Stimulated activated CD8-positive, alpha-beta memory T cell treated with anti-CD3 and anti-CD28 coated beads, Interleukin-4, amount 100 ng/mL, for 48 hours (primary cell): Measurements from ENCODE around the gene ZNF526.

Experiments used
- DNase-seq: peaks from one replicate; pipeline ENCODE4 v3.0.0-alpha.2; 2020

The ZNF526 gene

GRCh38 chr19:42268142-42268703 is 48.1 kb downstream of the ZNF526 start:
- DNase-seq: peak; percentile 97

- peak; percentile 99 for DNase-seq
These were observed 48.8 kb downstream of the ZNF526 start, which contains the start of gene CIC for GRCh38 chr19:42268704-42269477. Gene CIC, plus strand, starts transcription at chr19:42269252. Its CDS starts 2,532 bp downstream, at chr19:42271784.

GRCh38 chr19:42269478-42270345 is 49.6 kb downstream of the ZNF526 start:
- DNase-seq: no peak

GRCh38 chr19:42270346-42271044 is 50.4 kb downstream of the ZNF526 start:
- peak; percentile 76 for DNase-seq

- no peak for DNase-seq
These were observed 50.9 kb downstream of the ZNF526 start for GRCh38 chr19:42271045-42271419.

GRCh38 chr19:42271861-42272534 is 51.9 kb downstream of the ZNF526 start:
- no peak for DNase-seq

- no peak for DNase-seq
These were observed 52.4 kb downstream of the ZNF526 start for GRCh38 chr19:42272535-42272897.

- no peak for DNase-seq
These were observed 52.9 kb downstream of the ZNF526 start for GRCh38 chr19:42272989-42273406.

GRCh38 chr19:42273407-42274064 is 53.4 kb downstream of the ZNF526 start:
- DNase-seq: no peak

GRCh38 chr19:42274065-42274682 is 54.1 kb downstream of the ZNF526 start:
- DNase-seq: no peak

- DNase-seq: no peak
These were observed 55.0 kb downstream of the ZNF526 start for GRCh38 chr19:42275103-42275502.

GRCh38 chr19:42275517-42275916 is 55.4 kb downstream of the ZNF526 start:
- no peak for DNase-seq

- no peak for DNase-seq
These were observed 56.2 kb downstream of the ZNF526 start for GRCh38 chr19:42276284-42276683.

GRCh38 chr19:42276821-42277220 is 56.7 kb downstream of the ZNF526 start:
- peak; percentile 47 for DNase-seq
